Mesenchymal stem cell (in vitro differentiated cells and primary cell): ENCODE measurements around the gene IMMP2L.

ENCODE experiments used
- DNase-seq: peaks from one replicate; pipeline ENCODE4 v3.0.0-alpha.2; 2013
- H2AFZ ChIP-seq: one replicate; pipeline ENCODE4 v1.6.1; 2013; ENCODE audit warnings: low read depth, mild to moderate bottlenecking, control low read depth, inconsistent platforms, low read length, moderate library complexity
- H2AK5ac ChIP-seq: 2 replicates; pipeline ENCODE4 v1.6.1; 2013; ENCODE audit warnings: low read length, moderate library complexity, mild to moderate bottlenecking, inconsistent platforms; ENCODE audit not compliant: severe bottlenecking
- H2BK120ac ChIP-seq: one replicate; pipeline ENCODE4 v1.6.1; 2013; ENCODE audit warnings: low read depth, mild to moderate bottlenecking, inconsistent platforms, low read length, moderate library complexity
- H2BK12ac ChIP-seq, 2 experiments: one replicate each; pipeline ENCODE4 v1.6.1; 2013; ENCODE audit warnings: inconsistent platforms in 2 of 2, low read length in 2 of 2, mild to moderate bottlenecking in 2 of 2, moderate library complexity in 2 of 2, control low read depth in 1 of 2
- H2BK15ac ChIP-seq: one replicate; pipeline ENCODE4 v1.6.1; 2013; ENCODE audit warnings: mild to moderate bottlenecking, low read depth, inconsistent platforms; ENCODE audit not compliant: poor library complexity, severe bottlenecking
- H2BK5ac ChIP-seq: 2 replicates; pipeline ENCODE4 v1.6.1; 2013; ENCODE audit warnings: low read depth, mild to moderate bottlenecking, low read length, control low read depth, inconsistent platforms; ENCODE audit not compliant: poor library complexity, severe bottlenecking
- H3K14ac ChIP-seq, 2 experiments: one replicate each; pipeline ENCODE4 v1.6.1; 2013; ENCODE audit warnings: inconsistent platforms in 2 of 2, low read length in 2 of 2, control low read depth in 1 of 2, mild to moderate bottlenecking in 1 of 2, moderate library complexity in 1 of 2
- H3K18ac ChIP-seq, 2 experiments: one replicate each; pipeline ENCODE4 v1.6.1; 2013; ENCODE audit warnings: inconsistent platforms in 2 of 2, low read length in 2 of 2, control low read depth in 1 of 2, low read depth in 1 of 2, mild to moderate bottlenecking in 1 of 2
- H3K23ac ChIP-seq, 2 experiments: one replicate each; pipeline ENCODE4 v1.6.1; 2013; ENCODE audit warnings: inconsistent platforms in 2 of 2, low read length in 2 of 2, mild to moderate bottlenecking in 2 of 2, moderate library complexity in 2 of 2, control low read depth in 1 of 2
- H3K27ac ChIP-seq: 2 replicates; pipeline ENCODE4 v1.5.1; 2013; ENCODE audit warnings: mild to moderate bottlenecking, moderate library complexity, low read length, control low read depth, inconsistent platforms; ENCODE audit not compliant: poor library complexity, severe bottlenecking
- H3K27me3 ChIP-seq, 2 experiments: 2 replicates each; pipeline versions ENCODE4 v1.6.1 to v1.7.0; 2013; ENCODE audit warnings: low read length in 2 of 2, mild to moderate bottlenecking in 2 of 2, moderate library complexity in 2 of 2, control low read depth in 1 of 2, inconsistent platforms in 1 of 2; ENCODE audit not compliant: control insufficient read depth in 1 of 2, insufficient read depth in 1 of 2
- H3K36me3 ChIP-seq, 2 experiments: 2 replicates each; pipeline versions ENCODE4 v1.6.1 to v1.7.0; 2013; ENCODE audit warnings: low read length in 2 of 2, control low read depth in 1 of 2, inconsistent platforms in 1 of 2, low read depth in 1 of 2, mild to moderate bottlenecking in 1 of 2; ENCODE audit not compliant: insufficient read depth in 2 of 2, control insufficient read depth in 1 of 2
- H3K4ac ChIP-seq, 2 experiments: one replicate each; pipeline ENCODE4 v1.6.1; 2013; ENCODE audit warnings: inconsistent platforms in 2 of 2, low read length in 2 of 2, mild to moderate bottlenecking in 2 of 2, moderate library complexity in 2 of 2, control low read depth in 1 of 2, low read depth in 1 of 2
- H3K4me1 ChIP-seq: 2 replicates; pipeline ENCODE4 v1.6.1; 2013; ENCODE audit warnings: low read depth, low read length, control low read depth; ENCODE audit not compliant: control insufficient read depth, insufficient read depth
- H3K4me2 ChIP-seq: 2 replicates; pipeline ENCODE4 v1.6.1; 2013; ENCODE audit warnings: low read length, mild to moderate bottlenecking, inconsistent platforms; ENCODE audit not compliant: poor library complexity, severe bottlenecking
- H3K4me3 ChIP-seq, 2 experiments: 2 replicates each; pipeline versions ENCODE4 v1.5.1 to v1.7.0; 2013; ENCODE audit warnings: low read length in 2 of 2, mild to moderate bottlenecking in 2 of 2, control low read depth in 1 of 2, low read depth in 1 of 2; ENCODE audit not compliant: insufficient read depth in 1 of 2
- H3K79me1 ChIP-seq: replicated peaks from 2 replicates; pipeline ENCODE4 v1.6.1; 2013; ENCODE audit warnings: mild to moderate bottlenecking, control low read depth, low read length, inconsistent platforms; ENCODE audit not compliant: poor library complexity, severe bottlenecking
- H3K9ac ChIP-seq: 2 replicates; pipeline ENCODE4 v1.7.0; 2013; ENCODE audit warnings: mild to moderate bottlenecking, low read length, moderate library complexity
- H3K9me3 ChIP-seq: 2 replicates; pipeline ENCODE4 v1.7.0; 2013; ENCODE audit warnings: mild to moderate bottlenecking, low read length; ENCODE audit not compliant: control insufficient read depth
- H4K8ac ChIP-seq: one replicate; pipeline ENCODE4 v1.6.1; 2013; ENCODE audit warnings: inconsistent platforms, mild to moderate bottlenecking, low read length, moderate library complexity
- H4K91ac ChIP-seq: one replicate; pipeline ENCODE4 v1.6.1; 2013; ENCODE audit warnings: mild to moderate bottlenecking, low read length, inconsistent platforms
- WGBS: methylation state at CpG from one replicate; pipeline ENCODE4 v1.1.7; 2013; ENCODE audit warnings: mixed read lengths; 5-methylcytosine and 5-hydroxymethylcytosine counted together

Gene IMMP2L

DNA sequence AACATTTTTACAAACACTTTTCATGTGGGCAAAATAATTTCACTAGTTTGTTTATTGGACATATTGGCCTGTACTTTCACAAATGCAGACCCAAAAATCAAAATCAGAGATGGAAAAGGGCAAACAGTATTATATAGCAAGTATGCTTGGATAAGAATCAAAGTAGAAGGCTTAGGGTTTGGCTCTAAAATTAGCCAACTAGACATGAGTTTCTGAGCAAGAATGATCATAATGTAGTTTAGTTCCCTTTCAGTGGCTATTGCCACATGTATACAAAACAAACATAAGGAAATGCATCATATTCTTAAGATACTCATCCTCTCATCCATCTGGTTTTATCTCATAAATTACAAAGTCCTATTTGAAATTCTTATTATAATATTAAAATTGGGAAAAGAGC is 132.5 kb downstream of the IMMP2L start:
- no peak for DNase-seq
- Histone ChIP-seq H3K4ac (no peak overlapping the region), H2BK15ac (no peak overlapping the region), H3K27me3 (no peaks in the 10 kb centered on the region), H2AFZ (no peak overlapping the region), H3K79me1 (no peaks in the 10 kb centered on the region), H3K4me3 (no peak overlapping the region), H3K4me2 (no peak overlapping the region), H3K18ac (no peak overlapping the region), H4K8ac (no peak overlapping the region), H2BK5ac (no peak overlapping the region), H2AK5ac (no peak overlapping the region), H2BK120ac (no peak overlapping the region), H3K9me3 (peaks cover 3% of the 10 kb centered on the region), H3K14ac (no peak overlapping the region), H3K36me3 (no peaks in the 10 kb centered on the region), H3K9ac (no peak overlapping the region), H4K91ac (no peak overlapping the region), H3K23ac (no peak overlapping the region), H2BK12ac (no peak overlapping the region), H3K4me1 (no peaks in the 10 kb centered on the region), H3K27ac (no peak overlapping the region)

DNA sequence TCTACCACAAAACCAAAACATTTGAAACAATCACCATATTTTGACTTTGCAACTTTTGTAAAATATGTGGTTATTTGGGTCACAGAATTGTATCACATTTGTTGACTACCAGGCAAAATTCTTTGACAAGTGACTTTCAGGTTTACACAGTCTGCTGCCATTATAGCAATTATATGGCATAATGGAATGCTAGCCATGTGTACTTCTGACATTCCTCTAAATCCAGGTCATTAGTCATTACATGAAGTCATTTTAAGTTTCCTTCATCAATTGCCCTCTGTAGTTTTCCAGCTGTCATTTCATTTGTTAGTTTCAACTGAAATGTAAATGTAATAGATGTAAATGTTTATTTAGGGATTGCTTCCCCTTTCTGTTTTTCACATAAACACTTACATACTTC is 137.5 kb downstream of the IMMP2L start:
- H3K23ac ChIP-seq = no peak overlapping the region
- H3K9me3 ChIP-seq = no peaks in the 10 kb centered on the region
- no peak overlapping the region for H2AK5ac ChIP-seq
- H2BK12ac ChIP-seq = no peak overlapping the region
- no peak overlapping the region for H3K4me2 ChIP-seq
- H2AFZ ChIP-seq = no peak overlapping the region
- no peak overlapping the region for H4K8ac ChIP-seq
- H3K79me1 ChIP-seq = no peaks in the 10 kb centered on the region
- no peak overlapping the region for H3K9ac ChIP-seq
- H3K18ac ChIP-seq = no peak overlapping the region
- no peaks in the 10 kb centered on the region for H3K27me3 ChIP-seq
- H3K4me3 ChIP-seq = no peak overlapping the region
- H3K36me3 ChIP-seq = no peaks in the 10 kb centered on the region
- no peak overlapping the region for H2BK120ac ChIP-seq
- no peak overlapping the region for H2BK15ac ChIP-seq
- no peak overlapping the region for H3K14ac ChIP-seq
- H3K27ac ChIP-seq = no peak overlapping the region
- no peak overlapping the region for H4K91ac ChIP-seq
- no peak overlapping the region for H3K4ac ChIP-seq
- H2BK5ac ChIP-seq = no peak overlapping the region
- peak; percentile 40 for DNase-seq
- H3K4me1 ChIP-seq = no peaks in the 10 kb centered on the region

DNA sequence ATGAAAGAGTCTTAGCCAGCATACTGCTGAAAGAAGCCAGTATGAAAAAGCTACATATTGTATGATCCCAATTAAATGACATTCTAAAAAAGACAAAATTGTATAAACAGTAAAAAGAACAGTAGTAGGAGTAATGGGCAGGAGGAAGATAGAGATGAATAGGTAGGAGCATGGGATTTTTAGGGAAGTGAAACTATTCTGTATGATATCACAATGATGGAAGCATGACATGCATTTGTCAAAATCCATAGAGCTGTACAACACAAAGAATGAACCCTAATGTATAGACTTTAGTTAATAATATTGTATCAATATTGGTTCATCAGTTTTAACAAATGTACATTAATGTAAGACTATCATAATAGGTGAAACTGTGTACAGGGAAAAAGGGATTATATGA is 147.9 kb downstream of the IMMP2L start:
- no peak overlapping the region for H2BK5ac ChIP-seq
- no peak overlapping the region for H4K8ac ChIP-seq
- H2BK12ac ChIP-seq = no peak overlapping the region
- H3K18ac ChIP-seq = no peak overlapping the region
- H2BK15ac ChIP-seq = no peak overlapping the region
- no peaks in the 10 kb centered on the region for H3K79me1 ChIP-seq
- H3K4me1 ChIP-seq = no peaks in the 10 kb centered on the region
- H2AFZ ChIP-seq = no peak overlapping the region
- H3K27me3 ChIP-seq = no peaks in the 10 kb centered on the region
- H3K36me3 ChIP-seq = no peaks in the 10 kb centered on the region
- no peak overlapping the region for H3K4me2 ChIP-seq
- H4K91ac ChIP-seq = no peak overlapping the region
- H3K9ac ChIP-seq = no peak overlapping the region
- H3K14ac ChIP-seq = no peak overlapping the region
- no peak overlapping the region for H2BK120ac ChIP-seq
- H3K27ac ChIP-seq = no peak overlapping the region
- H3K4ac ChIP-seq = no peak overlapping the region
- H3K9me3 ChIP-seq = no peaks in the 10 kb centered on the region
- no peak overlapping the region for H2AK5ac ChIP-seq
- no peak overlapping the region for H3K23ac ChIP-seq
- DNase-seq = no peak
- H3K4me3 ChIP-seq = no peak overlapping the region

DNA sequence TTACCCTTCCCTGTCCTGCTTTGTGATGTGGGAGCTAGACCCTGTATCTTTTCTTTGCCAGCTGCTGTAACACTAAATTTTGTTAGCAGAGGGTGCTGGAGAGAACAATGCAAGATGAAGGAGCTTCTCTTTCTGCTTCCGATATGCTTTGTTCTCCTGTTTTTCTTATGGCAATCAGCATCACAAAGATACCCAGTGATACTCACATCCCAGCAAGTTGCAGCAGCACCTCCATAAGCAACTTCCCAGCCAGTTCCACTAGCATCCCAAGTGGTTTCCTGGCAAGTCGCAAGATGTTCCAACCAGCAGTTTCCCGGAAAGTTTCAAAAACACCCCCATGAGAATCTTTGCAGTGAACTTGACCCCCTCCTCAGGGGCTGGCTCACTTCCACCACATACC is 148.6 kb downstream of the IMMP2L start:
- WGBS = 64% methylated on average over 3 of the region's 3 CpGs
- DNase-seq = no peak

More for the DNA sequence above, 148.6 kb downstream of the IMMP2L start:
- Histone ChIP-seq H3K9me3 (no peaks in the 10 kb centered on the region), H4K8ac (no peak overlapping the region), H3K27ac (no peak overlapping the region), H4K91ac (no peak overlapping the region), H2BK120ac (no peak overlapping the region), H3K9ac (peak overlapping the region; percentile 11), H3K27me3 (no peaks in the 10 kb centered on the region), H2BK5ac (no peak overlapping the region), H3K4me2 (no peak overlapping the region), H2BK15ac (no peak overlapping the region), H3K36me3 (no peaks in the 10 kb centered on the region), H3K4me3 (peak overlapping the region in 1 of 2 experiments; percentile 58), H3K18ac (peak overlapping the region in 1 of 2 experiments; percentile 8), H3K4me1 (no peaks in the 10 kb centered on the region), H3K23ac (no peak overlapping the region), H3K79me1 (no peaks in the 10 kb centered on the region), H2AFZ (no peak overlapping the region), H3K4ac (no peak overlapping the region), H2AK5ac (no peak overlapping the region), H2BK12ac (no peak overlapping the region), H3K14ac (peak overlapping the region in 1 of 2 experiments; percentile 15)
